ENCODE measurements around the gene AKR1C8.

- TF ChIP-seq EZH2 (IDR thresholded peaks at IDR 0.05; ENCODE audit: borderline replicate concordance, low read length) (no peak), CTCF (conservative IDR thresholded peaks at IDR 0.05 in 1 of 2, IDR thresholded peaks at IDR 0.05 in 1 of 2; ENCODE audit: extremely low read depth in 1 of 2, insufficient read depth in 1 of 2, low read depth in 1 of 2, low read length in 2 of 2) (no peak)
Observed at GRCh38 chr10:5142199-5142598, 42.8 kb downstream of the AKR1C8 start.

Measured in mammary epithelial cell (primary cell).